Nephron (organoid): ENCODE measurements around the gene PRPSAP2.
"Not testable (repeated sequence)": the region's sequence is repeated elsewhere in the genome, so short reads cannot be mapped to it uniquely, and the experiment has no call there.

Experiments
- H3K27ac Mint-ChIP-seq, 3 experiments: 2 replicates each; pipeline ENCODE4 v1.8.0; 2020; ENCODE audit warnings: mixed read lengths in 3 of 3, mild to moderate bottlenecking in 2 of 3, moderate library complexity in 1 of 3
- H3K27me3 Mint-ChIP-seq: 2 replicates; pipeline ENCODE4 v1.8.0; 2021; ENCODE audit warnings: low read depth, mild to moderate bottlenecking, moderate library complexity, mixed read lengths
- H3K36me3 Mint-ChIP-seq: 2 replicates; pipeline ENCODE4 v1.8.0; 2020; ENCODE audit warnings: low read depth, mixed read lengths
- H3K4me1 Mint-ChIP-seq: 2 replicates; pipeline ENCODE4 v1.8.0; 2020; ENCODE audit warnings: mixed read lengths
- H3K4me3 Mint-ChIP-seq, 3 experiments: 2 replicates each; pipeline ENCODE4 v1.8.0; 2020; ENCODE audit warnings: mild to moderate bottlenecking in 3 of 3, mixed read lengths in 3 of 3, moderate library complexity in 2 of 3
- H3K9me3 Mint-ChIP-seq: 2 replicates; pipeline ENCODE4 v1.8.0; 2020; ENCODE audit warnings: mixed read lengths
- TF ChIP-seq, protein P1 (sequence below), 3 experiments: fragments of 200-600 bp; sonication (generic); IDR thresholded peaks; one replicate each; pipeline ENCODE4 v1.5.0; 2021; ENCODE audit warnings: antibody characterized with exemption in 3 of 3; ENCODE audit not compliant: unreplicated experiment in 3 of 3

PRPSAP2 gene

DNA sequence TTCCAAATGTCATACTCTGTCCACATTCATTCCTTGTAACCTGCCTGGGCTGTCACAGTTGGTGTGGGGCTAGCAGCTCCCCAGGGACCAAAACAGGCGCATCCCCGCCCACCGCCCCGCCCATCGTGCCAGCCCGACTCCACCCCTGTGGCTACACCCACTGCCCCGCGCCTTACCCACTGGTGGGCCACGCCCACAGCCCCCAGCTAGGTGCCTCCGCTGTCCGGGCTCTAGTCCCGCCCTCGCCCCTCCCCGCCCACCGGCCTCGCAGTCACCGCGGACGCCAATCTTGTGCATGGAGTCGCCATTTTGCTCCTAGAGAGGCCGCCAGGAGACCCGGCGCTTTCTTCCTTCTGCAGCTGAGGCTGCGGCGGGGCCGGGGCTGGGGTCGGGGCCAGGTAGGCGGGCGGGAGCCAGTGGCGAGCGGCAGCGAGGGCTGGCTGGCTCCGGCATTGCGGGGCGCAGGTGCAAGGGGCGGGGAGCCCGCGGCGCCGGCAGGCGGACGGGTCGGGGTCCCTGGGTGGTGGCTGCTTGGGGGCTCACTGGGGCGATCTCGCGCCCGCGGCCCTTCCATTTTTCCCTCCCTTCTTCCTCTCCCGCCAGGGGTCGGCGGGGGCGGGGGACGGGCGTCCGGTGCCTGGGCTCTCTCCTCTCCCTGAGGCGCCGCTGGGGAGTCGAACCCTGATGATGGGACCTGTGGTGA lies at the start of gene PRPSAP2:
PRPSAP2 (plus strand) TSS at position 268 of the 703 bp plus-strand sequence. CDS start 7,703 bp downstream, outside the sequence.
- Mint-ChIP-seq H3K27me3 (no peaks in the 10 kb centered on the region), H3K4me1 (peaks cover 35% of the 10 kb centered on the region), H3K27ac (peak within 1 kb of the TSS; percentile 73 to 96 (median 91)), H3K9me3 (no peaks in the 10 kb centered on the region), H3K4me3 (peak within 1 kb of the TSS; percentile 89 to 94 (median 93)), H3K36me3 (no peaks in the 10 kb centered on the region)
- TF ChIP-seq, protein P1, sequence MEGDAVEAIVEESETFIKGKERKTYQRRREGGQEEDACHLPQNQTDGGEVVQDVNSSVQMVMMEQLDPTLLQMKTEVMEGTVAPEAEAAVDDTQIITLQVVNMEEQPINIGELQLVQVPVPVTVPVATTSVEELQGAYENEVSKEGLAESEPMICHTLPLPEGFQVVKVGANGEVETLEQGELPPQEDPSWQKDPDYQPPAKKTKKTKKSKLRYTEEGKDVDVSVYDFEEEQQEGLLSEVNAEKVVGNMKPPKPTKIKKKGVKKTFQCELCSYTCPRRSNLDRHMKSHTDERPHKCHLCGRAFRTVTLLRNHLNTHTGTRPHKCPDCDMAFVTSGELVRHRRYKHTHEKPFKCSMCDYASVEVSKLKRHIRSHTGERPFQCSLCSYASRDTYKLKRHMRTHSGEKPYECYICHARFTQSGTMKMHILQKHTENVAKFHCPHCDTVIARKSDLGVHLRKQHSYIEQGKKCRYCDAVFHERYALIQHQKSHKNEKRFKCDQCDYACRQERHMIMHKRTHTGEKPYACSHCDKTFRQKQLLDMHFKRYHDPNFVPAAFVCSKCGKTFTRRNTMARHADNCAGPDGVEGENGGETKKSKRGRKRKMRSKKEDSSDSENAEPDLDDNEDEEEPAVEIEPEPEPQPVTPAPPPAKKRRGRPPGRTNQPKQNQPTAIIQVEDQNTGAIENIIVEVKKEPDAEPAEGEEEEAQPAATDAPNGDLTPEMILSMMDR (IDR thresholded peaks at IDR 0.05; ENCODE audit: unreplicated experiment in 3 of 3), result no peak

GRCh38 chr17:18815924-18816323 lies 42.0 kb upstream of the PRPSAP2 start:
- not testable (repeated sequence) for H3K9me3 Mint-ChIP-seq, H3K36me3 Mint-ChIP-seq, H3K4me1 Mint-ChIP-seq, H3K27me3 Mint-ChIP-seq, H3K4me3 Mint-ChIP-seq
- peak overlapping the region in 1 of 3 experiments; percentile 71 for H3K27ac Mint-ChIP-seq

- H3K36me3 Mint-ChIP-seq, H3K9me3 Mint-ChIP-seq, H3K27me3 Mint-ChIP-seq, H3K4me3 Mint-ChIP-seq, H3K4me1 Mint-ChIP-seq: not testable (repeated sequence)
- peak overlapping the region in 2 of 3 experiments; percentile 6 to 71 for H3K27ac Mint-ChIP-seq
- TF ChIP-seq, protein P1 (IDR thresholded peaks at IDR 0.05; ENCODE audit: unreplicated experiment in 3 of 3), result peak; percentile 67 to 71 (median 69)
Measured at GRCh38 chr17:18816489-18817371, 41.2 kb upstream of the PRPSAP2 start.

GRCh38 chr17:18821430-18821829 lies 36.5 kb upstream of the PRPSAP2 start:
- not testable (repeated sequence) for H3K27ac Mint-ChIP-seq, H3K4me3 Mint-ChIP-seq, H3K9me3 Mint-ChIP-seq

GRCh38 chr17:18827613-18828012 lies 30.3 kb upstream of the PRPSAP2 start:
- not testable (repeated sequence) for H3K27ac Mint-ChIP-seq, H3K9me3 Mint-ChIP-seq, H3K4me3 Mint-ChIP-seq, H3K36me3 Mint-ChIP-seq, H3K27me3 Mint-ChIP-seq, H3K4me1 Mint-ChIP-seq

More at GRCh38 chr17:18821430-18821829, 36.5 kb upstream of the PRPSAP2 start:
- not testable (repeated sequence) for H3K36me3 Mint-ChIP-seq, H3K4me1 Mint-ChIP-seq, H3K27me3 Mint-ChIP-seq

GRCh38 chr17:18848501-18848900 lies 9.4 kb upstream of the PRPSAP2 start:
- peaks cover 4% of the 10 kb centered on the region for H3K4me1 Mint-ChIP-seq
- no peaks in the 10 kb centered on the region for H3K27me3 Mint-ChIP-seq
- H3K9me3 Mint-ChIP-seq, result no peaks in the 10 kb centered on the region
- no peak overlapping the region for H3K4me3 Mint-ChIP-seq
- H3K36me3 Mint-ChIP-seq, result no peaks in the 10 kb centered on the region
- TF ChIP-seq, protein P1 (IDR thresholded peaks at IDR 0.05; ENCODE audit: unreplicated experiment in 3 of 3), result no peak
- H3K27ac Mint-ChIP-seq, result peak overlapping the region in 1 of 3 experiments; percentile 20

DNA sequence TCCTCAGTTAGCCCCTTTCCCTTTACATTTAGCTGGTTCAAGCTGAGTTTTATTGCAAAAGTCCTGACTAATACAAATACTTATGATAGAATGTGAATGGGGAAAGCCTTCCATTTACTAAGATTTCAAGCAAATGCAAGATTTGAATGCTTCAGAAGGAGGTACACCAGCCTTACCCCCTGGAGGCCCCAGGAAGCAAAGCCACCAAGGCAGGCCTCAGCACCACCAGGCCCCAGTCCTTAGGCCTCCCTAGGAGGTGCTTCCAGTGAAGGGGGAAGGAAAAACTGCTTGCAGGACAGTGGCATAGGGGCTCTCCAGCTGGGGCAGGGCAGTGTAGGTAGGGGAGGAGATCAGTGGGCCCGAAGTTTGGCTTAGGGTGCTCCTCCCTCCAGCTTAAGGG lies 7.3 kb upstream of the PRPSAP2 start:
- H3K4me3 Mint-ChIP-seq, result no peak overlapping the region
- H3K27ac Mint-ChIP-seq, result peak overlapping the region in 1 of 3 experiments; percentile 36
- H3K4me1 Mint-ChIP-seq, result peaks cover 13% of the 10 kb centered on the region
- TF ChIP-seq, protein P1 (IDR thresholded peaks at IDR 0.05; ENCODE audit: unreplicated experiment in 3 of 3), result no peak
- no peaks in the 10 kb centered on the region for H3K36me3 Mint-ChIP-seq
- no peaks in the 10 kb centered on the region for H3K27me3 Mint-ChIP-seq
- no peaks in the 10 kb centered on the region for H3K9me3 Mint-ChIP-seq
